Astrocyte (in vitro differentiated cells and primary cell): Measurements from ENCODE around the gene RMND5B.

Source experiments
- EZH2 ChIP-seq: IDR thresholded peaks from 2 replicates; pipeline ENCODE4 v1.6.1; 2012; ENCODE audit warnings: mild to moderate bottlenecking, low read length, inconsistent platforms; ENCODE audit not compliant: insufficient read depth
- TF ChIP-seq, protein P1 (sequence below): IDR thresholded peaks from 2 replicates; pipeline ENCODE4 v1.5.1; 2011; ENCODE audit warnings: low read depth, mild to moderate bottlenecking, inconsistent platforms, low read length, moderate library complexity; ENCODE audit not compliant: insufficient read depth

DNA sequence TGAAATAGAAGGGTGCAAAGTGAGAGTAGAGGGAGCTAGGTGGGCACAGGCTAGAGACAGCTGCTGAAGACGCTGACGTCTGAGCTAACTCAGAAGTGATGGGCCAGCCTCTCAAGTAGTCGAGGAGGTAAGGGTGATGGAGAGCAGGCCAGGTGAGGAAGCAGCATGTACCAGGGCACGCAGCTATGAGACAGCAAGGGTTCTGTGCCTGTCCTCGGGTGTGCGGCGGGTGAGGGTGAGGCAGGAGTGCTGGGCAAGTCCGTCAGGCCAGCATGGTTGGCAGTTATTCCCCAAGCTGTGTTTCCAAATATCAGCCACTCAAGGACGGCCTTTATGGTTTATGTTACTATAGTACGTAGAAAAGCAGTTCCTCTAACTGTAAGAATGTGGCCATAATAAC, 6.2 kb downstream of the RMND5B start:
- TF ChIP-seq EZH2, result no peak
- TF ChIP-seq, protein P1, sequence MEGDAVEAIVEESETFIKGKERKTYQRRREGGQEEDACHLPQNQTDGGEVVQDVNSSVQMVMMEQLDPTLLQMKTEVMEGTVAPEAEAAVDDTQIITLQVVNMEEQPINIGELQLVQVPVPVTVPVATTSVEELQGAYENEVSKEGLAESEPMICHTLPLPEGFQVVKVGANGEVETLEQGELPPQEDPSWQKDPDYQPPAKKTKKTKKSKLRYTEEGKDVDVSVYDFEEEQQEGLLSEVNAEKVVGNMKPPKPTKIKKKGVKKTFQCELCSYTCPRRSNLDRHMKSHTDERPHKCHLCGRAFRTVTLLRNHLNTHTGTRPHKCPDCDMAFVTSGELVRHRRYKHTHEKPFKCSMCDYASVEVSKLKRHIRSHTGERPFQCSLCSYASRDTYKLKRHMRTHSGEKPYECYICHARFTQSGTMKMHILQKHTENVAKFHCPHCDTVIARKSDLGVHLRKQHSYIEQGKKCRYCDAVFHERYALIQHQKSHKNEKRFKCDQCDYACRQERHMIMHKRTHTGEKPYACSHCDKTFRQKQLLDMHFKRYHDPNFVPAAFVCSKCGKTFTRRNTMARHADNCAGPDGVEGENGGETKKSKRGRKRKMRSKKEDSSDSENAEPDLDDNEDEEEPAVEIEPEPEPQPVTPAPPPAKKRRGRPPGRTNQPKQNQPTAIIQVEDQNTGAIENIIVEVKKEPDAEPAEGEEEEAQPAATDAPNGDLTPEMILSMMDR, result no peak
